ELF-1 (cell line): ENCODE results near the gene PHYKPL.
"Not testable (repeated sequence)": the region's sequence is repeated elsewhere in the genome, so short reads cannot be mapped to it uniquely, and the experiment has no call there.

ENCODE experiments used
- DNase-seq: peaks from one replicate; pipeline ENCODE4 v3.0.0-alpha.2; 2016; ENCODE audit warnings: low read depth, low spot score

Gene PHYKPL

GRCh38 chr5:178207917-178208280 lies 24.7 kb downstream of the PHYKPL start:
- DNase-seq: no peak

- DNase-seq: no peak
Observed at GRCh38 chr5:178207183-178207916, 25.3 kb downstream of the PHYKPL start.

GRCh38 chr5:178206166-178207101 lies 26.2 kb downstream of the PHYKPL start:
- peak; percentile 39 for DNase-seq

- DNase-seq: no peak
Observed at GRCh38 chr5:178205749-178206047, 26.9 kb downstream of the PHYKPL start.

- DNase-seq: peak; percentile 70
Observed at GRCh38 chr5:178204935-178205748, 27.5 kb downstream of the PHYKPL start.

- DNase-seq: peak; percentile 98
Observed at GRCh38 chr5:178204182-178204934, 28.2 kb downstream of the PHYKPL start, which contains the start of gene HNRNPAB. Gene HNRNPAB (plus strand): TSS chr5:178204533. CDS start chr5:178204838, 305 bp downstream.

- DNase-seq: no peak
Observed at GRCh38 chr5:178203670-178204181, 28.9 kb downstream of the PHYKPL start.

- no peak for DNase-seq
Observed at GRCh38 chr5:178202541-178202940, 30.1 kb downstream of the PHYKPL start.

- DNase-seq: no peak
Observed at GRCh38 chr5:178201927-178202235, 30.7 kb downstream of the PHYKPL start.

- DNase-seq: no peak
Observed at GRCh38 chr5:178201221-178201926, 31.2 kb downstream of the PHYKPL start.

GRCh38 chr5:178199581-178200434 lies 32.8 kb downstream of the PHYKPL start:
- DNase-seq: no peak

- no peak for DNase-seq
Observed at GRCh38 chr5:178198706-178199105, 33.9 kb downstream of the PHYKPL start.

- DNase-seq: not testable (repeated sequence)
Observed at GRCh38 chr5:178198151-178198550, 34.5 kb downstream of the PHYKPL start.

- DNase-seq: peak; percentile 39
Observed at GRCh38 chr5:178196986-178197385, 35.6 kb downstream of the PHYKPL start.

- DNase-seq: no peak
Observed at GRCh38 chr5:178196281-178196812, 36.3 kb downstream of the PHYKPL start.

GRCh38 chr5:178194026-178194425 lies 38.6 kb downstream of the PHYKPL start:
- DNase-seq: peak; percentile 20

GRCh38 chr5:178193251-178193809 lies 39.3 kb downstream of the PHYKPL start:
- no peak for DNase-seq

GRCh38 chr5:178192787-178193186 lies 39.8 kb downstream of the PHYKPL start:
- DNase-seq: no peak

- no peak for DNase-seq
Observed at GRCh38 chr5:178192244-178192643, 40.4 kb downstream of the PHYKPL start.
